Mesodermal cell (in vitro differentiated cells): ENCODE measurements around the gene PTP4A2.
"Not testable (repeated sequence)": the region's sequence is repeated elsewhere in the genome, so short reads cannot be mapped to it uniquely, and the experiment has no call there.

Experiments used
- H3K27ac ChIP-seq: 2 replicates; pipeline ENCODE4 v1.7.0; 2013; ENCODE audit warnings: mild to moderate bottlenecking, low read depth, low read length, moderate library complexity; ENCODE audit not compliant: severe bottlenecking
- H3K36me3 ChIP-seq: 2 replicates; pipeline ENCODE4 v1.7.1; 2013; ENCODE audit warnings: mild to moderate bottlenecking, low read length, moderate library complexity; ENCODE audit not compliant: control insufficient read depth, insufficient read depth
- H3K4me1 ChIP-seq: one replicate; pipeline ENCODE4 v1.7.1; 2013; ENCODE audit warnings: mild to moderate bottlenecking, low read length; ENCODE audit not compliant: insufficient read depth, control insufficient read depth, poor library complexity, severe bottlenecking
- H3K4me3 ChIP-seq: 2 replicates; pipeline ENCODE4 v1.7.0; 2013; ENCODE audit warnings: low read length, control low read depth, mild to moderate bottlenecking; ENCODE audit not compliant: insufficient read depth, poor library complexity, severe bottlenecking; ENCODE audit errors: extremely low read depth
- H3K9me3 ChIP-seq: 2 replicates; pipeline ENCODE4 v1.7.1; 2013; ENCODE audit warnings: mild to moderate bottlenecking, low read length, moderate library complexity; ENCODE audit not compliant: control insufficient read depth
- whole genome bisulfite sequencing, 2 experiments: methylation state at CpG; one replicate each; pipeline ENCODE4 v1.1.5; 2013; ENCODE audit warnings: missing lambda C conversion rate in 2 of 2; ENCODE audit not compliant: insufficient coverage in 2 of 2; 5-methylcytosine and 5-hydroxymethylcytosine counted together

Gene PTP4A2

DNA sequence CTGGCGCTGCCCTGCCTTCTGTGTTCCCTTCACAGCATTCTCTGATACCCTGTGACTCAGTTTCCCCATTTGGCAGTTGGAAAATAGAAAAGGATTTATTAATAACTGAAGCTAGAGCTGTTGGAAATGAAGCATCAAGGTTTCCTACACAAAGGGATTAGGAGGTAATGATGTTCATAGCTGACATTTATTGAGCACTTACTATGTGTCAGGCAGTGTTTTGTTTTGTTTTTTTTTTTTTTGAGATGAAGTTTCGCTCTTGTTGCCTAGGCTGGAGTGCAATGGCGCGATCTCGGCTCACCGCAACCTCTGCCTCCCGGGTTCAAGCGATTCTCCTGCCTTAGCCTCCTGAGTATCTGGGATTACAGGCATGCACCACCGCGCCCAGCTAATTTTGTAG lies 7.5 kb upstream of the PTP4A2 start:
- H3K4me3 ChIP-seq = not testable (repeated sequence)
- 80% methylated on average over 1 of the region's 10 CpGs; no CpG with 5 or more reads in 1 of the 2 experiments for WGBS, 2 experiments
- H3K4me1 ChIP-seq = peaks cover 24% of the 10 kb centered on the region

GRCh38 chr1:31944205-31945089 lies 6.3 kb upstream of the PTP4A2 start:
- 6 to 10% methylated on average over 35 to 47 of the region's 56 CpGs for WGBS, 2 experiments
- Histone ChIP-seq H3K9me3 (no peaks in the 10 kb centered on the region), H3K4me3 (peak overlapping the region; percentile 37), H3K27ac (peak overlapping the region; percentile 99), H3K4me1 (peaks cover 33% of the 10 kb centered on the region), H3K36me3 (no peaks in the 10 kb centered on the region)

More for the DNA sequence above, 7.5 kb upstream of the PTP4A2 start:
- not testable (repeated sequence) for H3K27ac ChIP-seq, H3K9me3 ChIP-seq, H3K36me3 ChIP-seq

GRCh38 chr1:31943546-31944184 lies 5.5 kb upstream of the PTP4A2 start:
- peaks cover 35% of the 10 kb centered on the region for H3K4me1 ChIP-seq
- no peaks in the 10 kb centered on the region for H3K36me3 ChIP-seq
- whole genome bisulfite sequencing, 2 experiments = no CpG with 5 or more reads among the region's 3 CpGs
- no peaks in the 10 kb centered on the region for H3K9me3 ChIP-seq
- peak overlapping the region; percentile 19 for H3K4me3 ChIP-seq
- H3K27ac ChIP-seq = peak overlapping the region; percentile 99

DNA sequence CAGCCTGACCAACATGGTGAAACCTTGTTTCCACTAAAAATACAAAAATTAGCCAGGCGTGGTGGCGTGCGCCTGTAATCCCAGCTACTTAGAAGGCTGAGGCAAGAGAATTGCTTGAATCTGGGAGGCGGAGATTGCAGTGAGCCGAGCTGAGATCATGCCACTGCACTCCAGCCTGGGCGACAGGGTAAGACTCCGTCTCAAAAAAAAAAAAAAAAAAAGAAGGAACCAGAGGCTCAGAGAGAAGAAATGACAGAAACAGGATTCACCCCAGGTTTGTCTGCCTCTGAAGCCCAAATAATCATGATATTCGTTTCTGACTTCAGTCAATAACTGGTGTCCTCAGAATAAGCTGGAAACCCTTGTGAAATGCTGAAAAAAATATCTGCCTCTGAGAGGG lies 3.9 kb upstream of the PTP4A2 start:
- Histone ChIP-seq H3K4me1 (peaks cover 35% of the 10 kb centered on the region), H3K27ac (peak overlapping the region; percentile 36)
- H3K4me3 ChIP-seq, H3K36me3 ChIP-seq, H3K9me3 ChIP-seq: not testable (repeated sequence)
- WGBS, 2 experiments = 86% methylated on average over 8 of the region's 8 CpGs

GRCh38 chr1:31939484-31940329 lies 1.5 kb upstream of the PTP4A2 start:
- 83 to 90% methylated on average over 13 to 16 of the region's 16 CpGs for WGBS, 2 experiments
- no peaks in the 10 kb centered on the region for H3K9me3 ChIP-seq
- H3K27ac ChIP-seq = peak overlapping the region; percentile 51

DNA sequence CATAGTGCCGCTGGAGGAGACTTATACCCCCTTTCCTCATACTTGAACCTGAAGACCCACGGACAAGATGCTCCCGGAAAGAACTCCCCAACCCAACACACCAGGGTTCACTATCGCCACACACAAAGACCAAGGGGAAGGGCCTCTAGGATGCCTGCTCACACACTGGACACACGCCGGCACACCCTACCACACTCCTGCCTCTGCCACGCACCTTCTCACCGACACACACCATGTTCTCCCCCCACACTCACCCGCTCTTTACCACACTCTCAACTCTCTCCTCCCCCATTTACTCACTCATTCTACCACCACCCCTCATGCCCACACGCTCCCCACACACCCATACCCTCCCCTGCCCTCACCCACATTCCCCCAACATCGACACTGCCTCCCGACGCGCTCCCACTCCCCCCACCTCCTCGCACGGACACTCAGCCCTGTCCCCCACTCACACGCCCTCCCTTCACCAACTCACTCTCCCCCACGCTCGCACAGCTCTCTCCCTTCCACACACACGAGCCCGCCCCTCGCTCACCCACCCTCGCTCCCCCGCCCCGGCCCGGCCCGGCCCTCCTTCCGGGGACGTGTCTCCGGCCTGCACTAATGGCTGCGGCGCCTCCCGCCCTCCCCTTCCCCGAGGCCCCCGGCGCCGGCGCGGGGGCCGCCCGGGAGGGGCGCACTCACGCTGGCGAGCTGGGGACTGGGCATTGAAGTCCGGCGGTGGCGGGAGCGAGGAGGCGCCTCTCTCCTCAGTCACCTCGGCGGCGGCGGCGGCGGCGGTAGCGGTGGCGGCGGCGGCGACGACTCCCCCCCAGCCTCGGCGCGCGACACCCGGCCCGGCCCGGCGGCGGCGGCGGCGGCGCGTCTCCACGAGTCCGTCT lies 626 bp downstream of the PTP4A2 start:
- H3K27ac ChIP-seq = peak overlapping the region; percentile 87
- peak overlapping the region; percentile 91 for H3K4me3 ChIP-seq
- WGBS, 2 experiments = 0% methylated on average over 29 to 45 of the region's 78 CpGs
- no peaks in the 10 kb centered on the region for H3K9me3 ChIP-seq
- H3K36me3 ChIP-seq = no peaks in the 10 kb centered on the region
- peaks cover 40% of the 10 kb centered on the region for H3K4me1 ChIP-seq

More at GRCh38 chr1:31939484-31940329, 1.5 kb upstream of the PTP4A2 start:
- Histone ChIP-seq H3K36me3 (no peaks in the 10 kb centered on the region), H3K4me3 (no peak overlapping the region), H3K4me1 (peaks cover 47% of the 10 kb centered on the region)

- Histone ChIP-seq H3K27ac (peak overlapping the region; percentile 48), H3K4me1 (peaks cover 36% of the 10 kb centered on the region), H3K4me3 (peak overlapping the region; percentile 91), H3K36me3 (no peaks in the 10 kb centered on the region), H3K9me3 (no peaks in the 10 kb centered on the region)
- no CpG with 5 or more reads among the region's 2 CpGs for WGBS, 2 experiments
These were observed 1.2 kb downstream of the PTP4A2 start for GRCh38 chr1:31936981-31937299.

DNA sequence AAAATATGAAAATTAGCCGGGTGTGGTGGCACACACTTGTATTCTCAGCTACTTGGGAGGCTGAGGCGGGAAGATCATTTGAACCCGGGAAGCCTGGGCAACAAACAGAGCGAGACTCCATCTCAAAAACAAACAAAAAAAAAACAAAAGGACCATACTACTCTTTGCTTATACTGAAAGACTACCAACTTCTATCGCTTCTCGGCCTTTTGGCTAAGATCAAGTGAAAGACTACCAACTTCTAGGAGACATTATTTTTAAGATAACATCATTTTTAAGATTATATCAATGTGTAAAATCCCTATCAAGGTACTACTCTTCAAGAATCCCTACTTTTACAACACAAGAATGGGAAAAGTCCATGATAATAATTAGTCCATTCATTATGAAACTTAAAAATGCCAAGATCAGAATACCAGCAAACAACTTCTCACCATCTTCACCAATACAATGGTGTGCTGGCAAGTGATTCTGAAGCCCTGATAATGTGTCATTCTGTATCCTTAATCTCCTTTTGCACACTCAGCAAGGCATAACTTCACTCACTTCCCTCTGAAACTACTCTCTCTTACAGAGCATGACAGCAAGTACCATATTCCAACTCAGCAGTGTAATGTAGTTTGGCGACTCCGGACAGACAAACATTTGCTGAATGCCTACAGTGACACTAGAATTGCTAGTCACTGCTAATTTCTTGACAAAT lies 1.7 kb downstream of the PTP4A2 start:
- Histone ChIP-seq H3K4me3 (peak overlapping the region; percentile 91), H3K27ac (peak overlapping the region; percentile 48), H3K36me3 (no peaks in the 10 kb centered on the region), H3K9me3 (no peaks in the 10 kb centered on the region), H3K4me1 (peaks cover 36% of the 10 kb centered on the region)
- 63 to 73% methylated on average over 3 to 4 of the region's 8 CpGs for WGBS, 2 experiments

DNA sequence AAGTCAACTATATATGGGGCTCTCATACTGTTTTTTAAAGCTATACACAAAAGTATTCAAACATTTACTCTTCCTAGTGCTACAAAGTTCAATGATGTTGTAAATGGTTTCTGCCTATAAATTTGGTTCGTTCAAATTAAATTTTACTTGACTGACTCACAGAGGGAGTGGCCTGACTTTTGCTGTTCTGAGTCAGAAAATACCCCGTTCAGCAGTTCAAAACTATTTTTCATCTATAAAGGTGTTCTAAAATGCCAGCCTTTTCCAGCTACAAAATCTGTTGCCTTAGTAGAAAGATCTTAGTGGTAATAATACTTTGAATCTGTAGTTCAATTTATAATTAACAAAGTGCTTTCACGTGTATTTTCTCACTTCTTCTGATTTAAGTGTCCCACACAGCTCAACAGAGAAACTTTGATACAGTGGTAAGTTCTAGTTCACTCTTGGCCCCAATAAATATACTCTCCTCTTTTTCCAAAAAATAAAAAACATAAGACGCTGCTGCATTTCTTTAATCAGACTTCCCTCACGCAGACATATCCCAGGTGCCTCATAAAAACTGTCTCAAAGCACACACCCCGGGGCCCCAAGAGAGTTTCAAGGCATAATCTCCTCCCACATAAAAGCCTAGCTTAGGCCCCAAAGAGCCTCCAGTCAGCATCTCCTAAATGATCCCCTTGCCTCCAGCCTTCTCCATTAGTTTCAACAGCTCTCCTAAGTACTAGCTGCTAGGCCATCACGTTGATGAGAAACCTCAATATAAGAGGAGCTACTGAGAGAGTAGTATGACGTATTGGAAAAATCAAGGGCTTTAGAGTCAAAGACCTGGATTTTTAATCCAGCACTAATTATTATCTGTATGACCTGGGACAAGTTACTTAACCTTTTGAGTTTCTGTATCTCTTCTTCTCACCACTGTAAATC lies 3.2 kb downstream of the PTP4A2 start:
- H3K9me3 ChIP-seq = no peaks in the 10 kb centered on the region
- WGBS, 2 experiments = 72 to 77% methylated on average over 3 to 6 of the region's 8 CpGs
- H3K27ac ChIP-seq = no peak overlapping the region
- peaks cover under 1% of the 10 kb centered on the region for H3K36me3 ChIP-seq
- no peak overlapping the region for H3K4me3 ChIP-seq
- H3K4me1 ChIP-seq = peaks cover 45% of the 10 kb centered on the region
